Astrocyte (in vitro differentiated cells and primary cell): ENCODE measurements around the gene USP47. TPM values are rescaled to one million over a fixed set of nuclear protein-coding genes. Genes with fewer than 3 reads are reported as not detected.

Source experiments
- DNase-seq: peaks from one replicate; pipeline ENCODE4 v3.0.0-alpha.2; 2010; ENCODE audit warnings: low read depth
- FAIRE-seq: peaks from 2 replicates; lab custom pipeline; 2011; peaks lifted over from hg19 to GRCh38; lab: Jason Lieb, UNC
- H2AFZ ChIP-seq: 2 replicates; pipeline ENCODE4 v1.6.0; 2012; ENCODE audit warnings: low read depth, low read length, inconsistent platforms
- H3K27ac ChIP-seq: 2 replicates; pipeline ENCODE4 v1.5.1; 2011; ENCODE audit warnings: low read depth, low read length, inconsistent platforms
- H3K27me3 ChIP-seq: 2 replicates; pipeline ENCODE4 v1.6.0; 2011; ENCODE audit warnings: low read length, inconsistent platforms; ENCODE audit not compliant: insufficient read depth
- H3K36me3 ChIP-seq: 2 replicates; pipeline ENCODE4 v1.5.1; 2011; ENCODE audit warnings: low read length, inconsistent platforms; ENCODE audit not compliant: insufficient read depth
- H3K4me1 ChIP-seq: 2 replicates; pipeline ENCODE4 v1.5.1; 2011; ENCODE audit warnings: low read length, inconsistent platforms; ENCODE audit not compliant: insufficient read depth
- H3K4me2 ChIP-seq: 2 replicates; pipeline ENCODE4 v1.6.0; 2012; ENCODE audit warnings: low read length, inconsistent platforms
- H3K4me3 ChIP-seq: 2 replicates; pipeline ENCODE4 v1.5.1; 2011; ENCODE audit warnings: low read depth, mild to moderate bottlenecking, low read length, inconsistent platforms; ENCODE audit not compliant: insufficient read depth
- H3K79me2 ChIP-seq: 2 replicates; pipeline ENCODE4 v1.6.0; 2012; ENCODE audit warnings: mild to moderate bottlenecking, low read length, inconsistent platforms; ENCODE audit not compliant: insufficient read depth
- H3K9ac ChIP-seq: 2 replicates; pipeline ENCODE4 v1.6.0; 2012; ENCODE audit warnings: mild to moderate bottlenecking, low read length, inconsistent platforms
- H3K9me3 ChIP-seq: 2 replicates; pipeline ENCODE4 v1.5.1; 2012; ENCODE audit warnings: low read depth, mild to moderate bottlenecking, low read length, inconsistent platforms; ENCODE audit not compliant: insufficient read depth
- H4K20me1 ChIP-seq: 2 replicates; pipeline ENCODE4 v1.6.0; 2012; ENCODE audit warnings: low read length, inconsistent platforms; ENCODE audit not compliant: insufficient read depth
- H3K27ac Mint-ChIP-seq: one replicate; pipeline ENCODE4 v1.8.0; 2021; ENCODE audit warnings: mild to moderate bottlenecking, mixed read lengths; ENCODE audit not compliant: unreplicated experiment
- H3K27me3 Mint-ChIP-seq: one replicate; pipeline ENCODE4 v1.8.0; 2021; ENCODE audit warnings: low read depth, mixed read lengths; ENCODE audit not compliant: unreplicated experiment
- H3K36me3 Mint-ChIP-seq: one replicate; pipeline ENCODE4 v1.8.0; 2021; ENCODE audit warnings: low read depth, mixed read lengths; ENCODE audit not compliant: unreplicated experiment
- H3K4me1 Mint-ChIP-seq: one replicate; pipeline ENCODE4 v1.8.0; 2021; ENCODE audit warnings: low read depth, mixed read lengths; ENCODE audit not compliant: unreplicated experiment
- H3K4me3 Mint-ChIP-seq: one replicate; pipeline ENCODE4 v1.8.0; 2021; ENCODE audit warnings: mild to moderate bottlenecking, moderate library complexity, mixed read lengths; ENCODE audit not compliant: unreplicated experiment
- H3K9me3 Mint-ChIP-seq: one replicate; pipeline ENCODE4 v1.8.0; 2021; ENCODE audit warnings: mild to moderate bottlenecking, mixed read lengths; ENCODE audit not compliant: unreplicated experiment
- EZH2 ChIP-seq: IDR thresholded peaks from 2 replicates; pipeline ENCODE4 v1.6.1; 2012; ENCODE audit warnings: mild to moderate bottlenecking, low read length, inconsistent platforms; ENCODE audit not compliant: insufficient read depth
- total RNA-seq: library from RNA; stranded (reverse); gene quantifications from 2 replicates; pipeline ENCODE4 v1.2.1, GENCODE V29; 2021
- TF ChIP-seq, protein P1 (sequence below): IDR thresholded peaks from 2 replicates; pipeline ENCODE4 v1.5.1; 2011; ENCODE audit warnings: low read depth, mild to moderate bottlenecking, inconsistent platforms, low read length, moderate library complexity; ENCODE audit not compliant: insufficient read depth

The USP47 gene
- total RNA-seq, 1 donor from 2014 or later, result 49.5 TPM

GRCh38 chr11:12007769-12008737, 166.3 kb downstream of the USP47 start, which contains the start of gene DKK3:
TSS of gene DKK3 (minus strand) at chr11:12008626. CDS start at chr11:12008582, 44 bp downstream.
- no peaks in the 10 kb centered on the region for H3K27me3 ChIP-seq
- H2AFZ ChIP-seq, result peak within 1 kb of the TSS; percentile 87
- H3K9me3 ChIP-seq, result no peaks in the 10 kb centered on the region
- TF ChIP-seq, protein P1, sequence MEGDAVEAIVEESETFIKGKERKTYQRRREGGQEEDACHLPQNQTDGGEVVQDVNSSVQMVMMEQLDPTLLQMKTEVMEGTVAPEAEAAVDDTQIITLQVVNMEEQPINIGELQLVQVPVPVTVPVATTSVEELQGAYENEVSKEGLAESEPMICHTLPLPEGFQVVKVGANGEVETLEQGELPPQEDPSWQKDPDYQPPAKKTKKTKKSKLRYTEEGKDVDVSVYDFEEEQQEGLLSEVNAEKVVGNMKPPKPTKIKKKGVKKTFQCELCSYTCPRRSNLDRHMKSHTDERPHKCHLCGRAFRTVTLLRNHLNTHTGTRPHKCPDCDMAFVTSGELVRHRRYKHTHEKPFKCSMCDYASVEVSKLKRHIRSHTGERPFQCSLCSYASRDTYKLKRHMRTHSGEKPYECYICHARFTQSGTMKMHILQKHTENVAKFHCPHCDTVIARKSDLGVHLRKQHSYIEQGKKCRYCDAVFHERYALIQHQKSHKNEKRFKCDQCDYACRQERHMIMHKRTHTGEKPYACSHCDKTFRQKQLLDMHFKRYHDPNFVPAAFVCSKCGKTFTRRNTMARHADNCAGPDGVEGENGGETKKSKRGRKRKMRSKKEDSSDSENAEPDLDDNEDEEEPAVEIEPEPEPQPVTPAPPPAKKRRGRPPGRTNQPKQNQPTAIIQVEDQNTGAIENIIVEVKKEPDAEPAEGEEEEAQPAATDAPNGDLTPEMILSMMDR, result no peak
- no peak for TF ChIP-seq EZH2
- peak within 1 kb of the TSS; percentile 72 for H3K4me3 ChIP-seq
- H3K9ac ChIP-seq, result peak within 1 kb of the TSS; percentile 86
- no peak for DNase-seq
- H3K36me3 ChIP-seq, result no peaks in the 10 kb centered on the region
- H3K27ac Mint-ChIP-seq, result peak within 1 kb of the TSS; percentile 86
- peak within 1 kb of the TSS; percentile 93 for H3K4me3 Mint-ChIP-seq
- peaks cover 38% of the 10 kb centered on the region for H4K20me1 ChIP-seq
- no peak for FAIRE-seq
- peak within 1 kb of the TSS; percentile 93 for H3K4me2 ChIP-seq
- peaks cover 16% of the 10 kb centered on the region for H3K36me3 Mint-ChIP-seq
- H3K9me3 Mint-ChIP-seq, result no peaks in the 10 kb centered on the region
- peak within 1 kb of the TSS; percentile 67 for H3K27ac ChIP-seq
- H3K79me2 ChIP-seq, result peaks cover 50% of the 10 kb centered on the region
- H3K27me3 Mint-ChIP-seq, result no peaks in the 10 kb centered on the region
- H3K4me1 Mint-ChIP-seq, result peaks cover 22% of the 10 kb centered on the region
- peaks cover 39% of the 10 kb centered on the region for H3K4me1 ChIP-seq

Other genes with a start within 250 kb of the USP47 start
- 6.5 and 7.0 TPM in 2 replicates for gene GALNT18, start 220.0 kb upstream of the USP47 start, total RNA-seq
- gene DKK3, start 166.7 kb downstream of the USP47 start, total RNA-seq, result 307 and 328 TPM in 2 replicates